Liver (tissue), 9 donors: ENCODE measurements around the gene NRM. TPM values are rescaled to one million over a fixed set of nuclear protein-coding genes. Genes with fewer than 3 reads are reported as not detected.

Experiments
- DNase-seq: peaks from one replicate; pipeline ENCODE4 v3.0.0-alpha.2; 2017; ENCODE audit warnings: low spot score
- H3K27ac ChIP-seq, 2 donors: one replicate each; pipeline ENCODE4 v1.7.0; 2013; ENCODE audit warnings: inconsistent platforms in 2 of 2, low read length in 2 of 2, control low read depth in 1 of 2, low read depth in 1 of 2, mild to moderate bottlenecking in 1 of 2
- H3K27me3 ChIP-seq, 4 donors: one replicate each; pipeline versions ENCODE4 v1.6.1 to v1.7.0; 2013; ENCODE audit warnings: low read length in 3 of 4, inconsistent platforms in 1 of 4, mild to moderate bottlenecking in 1 of 4, moderate library complexity in 1 of 4; ENCODE audit not compliant: control insufficient read depth in 4 of 4, insufficient read depth in 4 of 4
- H3K36me3 ChIP-seq, 4 donors: one replicate each; pipeline versions ENCODE4 v1.6.1 to v1.7.0; 2013; ENCODE audit warnings: low read length in 3 of 4, mild to moderate bottlenecking in 3 of 4, low read depth in 1 of 4, moderate library complexity in 1 of 4; ENCODE audit not compliant: control insufficient read depth in 4 of 4, insufficient read depth in 3 of 4
- H3K4me1 ChIP-seq, 4 donors: one replicate each; pipeline versions ENCODE4 v1.6.1 to v1.7.0; 2013; ENCODE audit warnings: low read length in 3 of 4, mild to moderate bottlenecking in 3 of 4, moderate library complexity in 1 of 4; ENCODE audit not compliant: control insufficient read depth in 4 of 4, insufficient read depth in 4 of 4
- H3K4me3 ChIP-seq, 3 donors: one replicate each; pipeline versions ENCODE4 v1.6.1 to v1.7.0; 2013; ENCODE audit warnings: low read length in 3 of 3, control low read depth in 1 of 3, low read depth in 1 of 3, mild to moderate bottlenecking in 1 of 3
- H3K9ac ChIP-seq, 2 donors: one replicate each; pipeline ENCODE4 v1.7.0; 2013; ENCODE audit warnings: low read length in 2 of 2, mild to moderate bottlenecking in 2 of 2, moderate library complexity in 2 of 2, control low read depth in 1 of 2, low read depth in 1 of 2
- H3K9me3 ChIP-seq, 4 donors: one replicate each; pipeline versions ENCODE4 v1.6.1 to v1.7.0; 2013; ENCODE audit warnings: low read length in 3 of 4; ENCODE audit not compliant: control insufficient read depth in 4 of 4
- ATF3 ChIP-seq: IDR thresholded peaks from 2 replicates; pipeline ENCODE4 v1.6.1; 2016; ENCODE audit warnings: antibody characterized with exemption
- CTCF ChIP-seq: fragments of 150-350 bp; IDR thresholded peaks from 2 replicates; pipeline ENCODE4 v1.5.1; 2017; ENCODE audit warnings: improper control_type of control experiment, low read depth, low read length; ENCODE audit not compliant: missing input control
- EGR1 ChIP-seq, 2 donors: IDR thresholded peaks; 2 replicates each; pipeline ENCODE4 v1.6.1; 2016 to 2018; ENCODE audit warnings: antibody characterized with exemption in 2 of 2, low read depth in 2 of 2
- FOXA1 ChIP-seq: IDR thresholded peaks from 2 replicates; pipeline ENCODE4 v1.6.1; 2016; ENCODE audit warnings: antibody characterized with exemption
- FOXA2 ChIP-seq: IDR thresholded peaks from 2 replicates; pipeline ENCODE4 v1.6.1; 2016; ENCODE audit warnings: antibody characterized with exemption
- GABPA ChIP-seq, 2 donors: IDR thresholded peaks in 1 of 2; conservative IDR thresholded peaks in 1 of 2; 2 replicates each; pipeline ENCODE4 v1.6.1; 2016; ENCODE audit warnings: antibody characterized with exemption in 2 of 2, mild to moderate bottlenecking in 1 of 2, moderate library complexity in 1 of 2
- HNF4A ChIP-seq, 2 donors: conservative IDR thresholded peaks; 2 replicates each; pipeline ENCODE4 v1.6.1; 2016; ENCODE audit warnings: antibody characterized with exemption in 2 of 2, mild to moderate bottlenecking in 2 of 2
- HNF4G ChIP-seq: IDR thresholded peaks from 2 replicates; pipeline ENCODE4 v1.6.1; 2016; ENCODE audit warnings: antibody characterized with exemption
- JUND ChIP-seq, 2 donors: IDR thresholded peaks; 2 replicates each; pipeline ENCODE4 v1.6.1; 2016; ENCODE audit warnings: antibody characterized with exemption in 2 of 2
- MAX ChIP-seq: IDR thresholded peaks from 2 replicates; pipeline ENCODE4 v1.6.1; 2016; ENCODE audit warnings: antibody characterized with exemption
- NR2F2 ChIP-seq: IDR thresholded peaks from 2 replicates; pipeline ENCODE4 v1.6.1; 2016; ENCODE audit warnings: antibody characterized with exemption
- REST ChIP-seq: IDR thresholded peaks from 2 replicates; pipeline ENCODE4 v1.6.1; 2016; ENCODE audit warnings: antibody characterized with exemption, mild to moderate bottlenecking
- RXRA ChIP-seq, 2 donors: IDR thresholded peaks; 2 replicates each; pipeline ENCODE4 v1.6.1; 2017 to 2018; ENCODE audit warnings: antibody characterized with exemption in 2 of 2, mild to moderate bottlenecking in 1 of 2
- TAF1 ChIP-seq: conservative IDR thresholded peaks from 2 replicates; pipeline ENCODE4 v1.6.1; 2016; ENCODE audit warnings: antibody characterized with exemption, mild to moderate bottlenecking
- YY1 ChIP-seq: IDR thresholded peaks from 2 replicates; pipeline ENCODE4 v1.6.1; 2016; ENCODE audit warnings: antibody characterized with exemption, mild to moderate bottlenecking
- ZBTB33 ChIP-seq: IDR thresholded peaks from 2 replicates; pipeline ENCODE4 v1.6.1; 2016; ENCODE audit warnings: antibody characterized with exemption
- WGBS: extraction: QIAGEN DNeasy Blood & Tissue Kit; methylation state at CpG from one replicate; pipeline ENCODE4 v1.1.7; 2013; 5-methylcytosine and 5-hydroxymethylcytosine counted together
- polyA plus RNA-seq, 2 donors: library from polyadenylated mRNA; stranded (reverse) in 1 of 2; unstranded in 1 of 2; fragments of 200-250 nt in 1 of 2; fragments of >200 nt in 1 of 2; fragmentation: Nextera tagmentation in 1 of 2; extraction: Ambion mirVana in 1 of 2; gene quantifications; one replicate each; pipeline versions ENCODE4 v1.2.1 to v1.2.3, GENCODE V29; 2013 to 2015
- total RNA-seq, 2 donors: library from RNA; depleted of rRNA; stranded (reverse); fragments of >200 nt; gene quantifications; one replicate each; pipeline ENCODE4 v1.2.3, GENCODE V29; 2014
- donor health status: healthy.
- donor health status: healthy.
- donor health status: healthy.
- donor health status: healthy.
- donor health status: healthy.

The NRM gene
- total and polyA plus RNA-seq, 4 donors, result 0.59 to 3.3 (median 2.4) TPM

GRCh38 chr6:30727920-30728553, 37.3 kb upstream of the NRM start:
- H3K36me3 ChIP-seq, result peaks cover 17 to 55% (median 47%) of the 10 kb centered on the region in 4 donors
- 72% methylated on average over 7 of the region's 7 CpGs for WGBS
- no peak overlapping the region for H3K9ac ChIP-seq
- no peak for DNase-seq
- H3K9me3 ChIP-seq, result no peaks in the 10 kb centered on the region
- TF ChIP-seq HNF4A (conservative IDR thresholded peaks at IDR 0.05) (no peak), REST (no peak), NR2F2 (no peak), CTCF (no peak), FOXA1 (no peak), ATF3 (no peak), YY1 (no peak), GABPA (IDR thresholded peaks at IDR 0.05 in 1 of 2, conservative IDR thresholded peaks at IDR 0.05 in 1 of 2) (no peak), JUND (IDR thresholded peaks at IDR 0.05) (no peak), FOXA2 (no peak), ZBTB33 (no peak), RXRA (IDR thresholded peaks at IDR 0.05) (no peak), EGR1 (IDR thresholded peaks at IDR 0.05; ENCODE audit: low read depth in 2 of 2) (no peak), TAF1 (no peak), MAX (no peak), HNF4G (no peak)
- H3K27ac ChIP-seq, result peak overlapping the region in 1 of 2 donors; percentile 21
- H3K27me3 ChIP-seq, result no peaks in the 10 kb centered on the region
- no peak overlapping the region for H3K4me3 ChIP-seq
- H3K4me1 ChIP-seq, result peaks cover 0 to 23% (median 13%) of the 10 kb centered on the region in 4 donors
